Spleen (tissue), 11 donors: ENCODE measurements around the gene CDC42BPG. TPM values are rescaled to one million over a fixed set of nuclear protein-coding genes. Genes with fewer than 3 reads are reported as not detected.
A peak's percentile ranks its signal among the peaks of the same experiment; 100 is the strongest.

Experiments used
- DNase-seq: peaks from one replicate; pipeline ENCODE4 v3.0.0-alpha.2; 2020
- H3K27ac ChIP-seq, 8 donors: fragments of 200-600 bp; sonication (generic) in 7 of 8; 1 replicate in 4 of 8; 2 replicates in 4 of 8; pipeline versions ENCODE4 v1.5.0 to v1.8.0; 2016 to 2021; ENCODE audit warnings: inconsistent platforms in 4 of 8, mild to moderate bottlenecking in 4 of 8, moderate library complexity in 1 of 8
- H3K27me3 ChIP-seq, 7 donors: fragments of 200-600 bp; sonication (generic) in 6 of 7; replicated peaks in 1 of 7; 1 replicate in 4 of 7; 2 replicates in 3 of 7; pipeline versions ENCODE4 v1.5.0 to v1.8.0; 2016 to 2021; ENCODE audit warnings: inconsistent platforms in 3 of 7, mild to moderate bottlenecking in 1 of 7
- H3K36me3 ChIP-seq, 6 donors: fragments of 200-600 bp; sonication (generic) in 5 of 6; 1 replicate in 4 of 6; 2 replicates in 2 of 6; pipeline versions ENCODE4 v1.5.0 to v1.8.0; 2016 to 2021; ENCODE audit warnings: inconsistent platforms in 2 of 6
- H3K4me1 ChIP-seq, 6 donors: fragments of 200-600 bp; sonication (generic) in 5 of 6; 1 replicate in 3 of 6; 2 replicates in 3 of 6; pipeline versions ENCODE4 v1.5.0 to v1.8.0; 2016 to 2021; ENCODE audit warnings: inconsistent platforms in 3 of 6
- H3K4me3 ChIP-seq, 8 donors: fragments of 200-600 bp; sonication (generic) in 7 of 8; 1 replicate in 4 of 8; 2 replicates in 4 of 8; pipeline versions ENCODE4 v1.5.0 to v1.8.0; 2016 to 2021; ENCODE audit warnings: inconsistent platforms in 4 of 8, mild to moderate bottlenecking in 4 of 8, moderate library complexity in 2 of 8
- H3K9me3 ChIP-seq, 8 donors: fragments of 200-600 bp; sonication (generic) in 7 of 8; 1 replicate in 4 of 8; 2 replicates in 4 of 8; pipeline versions ENCODE4 v1.5.0 to v1.8.0; 2016 to 2021; ENCODE audit warnings: inconsistent platforms in 4 of 8
- POLR2A ChIP-seq, 3 donors: fragments of 450-650 bp; IDR thresholded peaks; one replicate each; pipeline ENCODE4 v1.5.1; 2017; ENCODE audit warnings: antibody characterized with exemption in 3 of 3, mild to moderate bottlenecking in 1 of 3
- POLR2AphosphoS5 ChIP-seq, 3 donors: sonication (generic); formaldehyde crosslinking; IDR thresholded peaks; one replicate each; pipeline ENCODE4 v1.5.1; 2017; ENCODE audit warnings: antibody characterized with exemption in 3 of 3
- WGBS, 5 donors: extraction: QIAGEN DNeasy Blood & Tissue Kit in 3 of 5; methylation state at CpG; one replicate each; pipeline versions ENCODE4 v1.1.5 to v1.1.7; 2013 to 2018; 5-methylcytosine and 5-hydroxymethylcytosine counted together
- intact Hi-C: fragments of 100-400 bp; cut with DNase I; formaldehyde crosslinking; loops from one replicate; pipeline ENCODE4 v1.15.0; 2023; ENCODE audit warnings: low total_unique reads
- polyA plus RNA-seq, 3 donors: library from polyadenylated mRNA; stranded (reverse); fragments of 200-250 nt; gene quantifications; one replicate each; pipeline ENCODE4 v1.2.1, GENCODE V29; 2013
- total RNA-seq, 7 donors: library from RNA; depleted of rRNA in 3 of 7; stranded (reverse); fragments of >200 nt in 3 of 7; fragmentation: NEBNext Ultra II Directional in 4 of 7; extraction: Animal tissue kit (Norgen Biotek cat#: 25700) in 4 of 7; gene quantifications; one replicate each; pipeline versions ENCODE4 v1.1.0 to v1.2.1, GENCODE V29; 2016 to 2021
- TF ChIP-seq, protein P1 (sequence below), 11 experiments: fragments of 200-600 bp in 7 of 11; fragments of 450-650 bp in 4 of 11; sonication (generic) in 4 of 11; IDR thresholded peaks in 8 of 11; conservative IDR thresholded peaks in 3 of 11; 1 replicate in 7 of 11; 2 replicates in 4 of 11; pipeline versions ENCODE4 v1.4.0 to v1.8.0; 2016 to 2021; ENCODE audit warnings: antibody characterized with exemption in 11 of 11, inconsistent platforms in 4 of 11, mild to moderate bottlenecking in 1 of 11
- donor health status: healthy with polysubstance abuse.
- donor health status: DM: no; HTN: no; CAD: no; lungs with moderate emphysema.
- donor health status: DM: no; HTN: no; CAD: no.
- donor health status: Bipolar disorder and iron deficiency.
- donor health status: healthy.
- donor health status: DM: no; HTN: no; CAD: no.
- donor health status: DM: yes; HTN: yes; CAD: no.

CDC42BPG gene
- total and polyA plus RNA-seq, 10 donors: 0.74 to 4.6 (median 2.5) TPM

GRCh38 chr11:64841592-64842365 is 2.7 kb downstream of the CDC42BPG start:
- Histone ChIP-seq H3K36me3 (peaks cover 0 to 26% (median 0%) of the 10 kb centered on the region in 6 donors), H3K4me3 (no peak overlapping the region), H3K9me3 (no peaks in the 10 kb centered on the region), H3K4me1 (peaks cover 0 to 43% (median 23%) of the 10 kb centered on the region in 6 donors), H3K27ac (no peak overlapping the region), H3K27me3 (no peaks in the 10 kb centered on the region)
- 84 to 90% (median 88%) methylated on average over 10 to 15 of the region's 15 CpGs for WGBS, 5 donors
- DNase-seq: peak; percentile 75
- TF ChIP-seq, protein P1, sequence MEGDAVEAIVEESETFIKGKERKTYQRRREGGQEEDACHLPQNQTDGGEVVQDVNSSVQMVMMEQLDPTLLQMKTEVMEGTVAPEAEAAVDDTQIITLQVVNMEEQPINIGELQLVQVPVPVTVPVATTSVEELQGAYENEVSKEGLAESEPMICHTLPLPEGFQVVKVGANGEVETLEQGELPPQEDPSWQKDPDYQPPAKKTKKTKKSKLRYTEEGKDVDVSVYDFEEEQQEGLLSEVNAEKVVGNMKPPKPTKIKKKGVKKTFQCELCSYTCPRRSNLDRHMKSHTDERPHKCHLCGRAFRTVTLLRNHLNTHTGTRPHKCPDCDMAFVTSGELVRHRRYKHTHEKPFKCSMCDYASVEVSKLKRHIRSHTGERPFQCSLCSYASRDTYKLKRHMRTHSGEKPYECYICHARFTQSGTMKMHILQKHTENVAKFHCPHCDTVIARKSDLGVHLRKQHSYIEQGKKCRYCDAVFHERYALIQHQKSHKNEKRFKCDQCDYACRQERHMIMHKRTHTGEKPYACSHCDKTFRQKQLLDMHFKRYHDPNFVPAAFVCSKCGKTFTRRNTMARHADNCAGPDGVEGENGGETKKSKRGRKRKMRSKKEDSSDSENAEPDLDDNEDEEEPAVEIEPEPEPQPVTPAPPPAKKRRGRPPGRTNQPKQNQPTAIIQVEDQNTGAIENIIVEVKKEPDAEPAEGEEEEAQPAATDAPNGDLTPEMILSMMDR (IDR thresholded peaks at IDR 0.05 in 8 of 11, conservative IDR thresholded peaks at IDR 0.05 in 3 of 11): no peak
- TF ChIP-seq POLR2A (IDR thresholded peaks at IDR 0.05) (no peak), POLR2AphosphoS5 (IDR thresholded peaks at IDR 0.05) (no peak)
- intact Hi-C loops: loop anchor here (10.0 kb wide), 1 partner anchor 57 kb away; no protein-coding TSS in a partner anchor

GRCh38 chr11:64839887-64840782 is 4.3 kb downstream of the CDC42BPG start:
- Histone ChIP-seq H3K27me3 (no peaks in the 10 kb centered on the region), H3K4me3 (no peak overlapping the region), H3K27ac (no peak overlapping the region), H3K4me1 (peaks cover 0 to 31% (median 20%) of the 10 kb centered on the region in 6 donors), H3K36me3 (peaks cover 0 to 26% (median 0%) of the 10 kb centered on the region in 6 donors), H3K9me3 (no peaks in the 10 kb centered on the region)
- 86 to 94% (median 91%) methylated on average over 15 to 24 of the region's 24 CpGs for WGBS, 5 donors
- DNase-seq: peak; percentile 70
- intact Hi-C loops: loop anchor here (10.0 kb wide), 1 partner anchor 55 kb away; no protein-coding TSS in a partner anchor
- no peak for TF ChIP-seq POLR2A (IDR thresholded peaks at IDR 0.05)
- no peak for TF ChIP-seq POLR2AphosphoS5 (IDR thresholded peaks at IDR 0.05)
- TF ChIP-seq, protein P1 (IDR thresholded peaks at IDR 0.05 in 8 of 11, conservative IDR thresholded peaks at IDR 0.05 in 3 of 11): no peak

GRCh38 chr11:64839335-64839734 is 5.1 kb downstream of the CDC42BPG start:
- 90 to 91% (median 90%) methylated on average over 11 to 13 of the region's 13 CpGs for WGBS, 5 donors
- TF ChIP-seq POLR2AphosphoS5 (IDR thresholded peaks at IDR 0.05) (no peak), POLR2A (IDR thresholded peaks at IDR 0.05) (no peak)
- TF ChIP-seq, protein P1 (IDR thresholded peaks at IDR 0.05 in 8 of 11, conservative IDR thresholded peaks at IDR 0.05 in 3 of 11): no peak
- intact Hi-C loops: no loop called here

More at GRCh38 chr11:64839335-64839734, 5.1 kb downstream of the CDC42BPG start:
- Histone ChIP-seq H3K36me3 (peaks cover 0 to 29% (median 0%) of the 10 kb centered on the region in 6 donors), H3K4me1 (peaks cover 0 to 23% (median 12%) of the 10 kb centered on the region in 6 donors), H3K4me3 (no peak overlapping the region), H3K9me3 (no peaks in the 10 kb centered on the region), H3K27me3 (no peaks in the 10 kb centered on the region), H3K27ac (no peak overlapping the region)
- DNase-seq: peak; percentile 69
